Memory B cell (primary cell): ENCODE measurements around the gene MAEA.

ENCODE experiments used
- ATAC-seq: fragments of 150-1000 bp; cut with Tn5 transposase; 2 replicates; pipeline ENCODE4 v1.10.0; 2021; ENCODE audit warnings: low read depth, mild to moderate bottlenecking, moderate library complexity
- DNase-seq, 2 donors: peaks; one replicate each; pipeline ENCODE4 v3.0.0; 2022; ENCODE audit warnings: low spot score in 2 of 2
- H3K27ac Mint-ChIP-seq: one replicate; pipeline ENCODE4 v1.8.0; 2022; ENCODE audit warnings: mild to moderate bottlenecking, moderate library complexity, mixed read lengths
- H3K27me3 Mint-ChIP-seq: one replicate; pipeline ENCODE4 v1.8.0; 2022; ENCODE audit warnings: mixed read lengths
- H3K36me3 Mint-ChIP-seq: one replicate; pipeline ENCODE4 v1.8.0; 2022; ENCODE audit warnings: mild to moderate bottlenecking, mixed read lengths
- H3K4me1 Mint-ChIP-seq: one replicate; pipeline ENCODE4 v1.8.0; 2022; ENCODE audit warnings: mixed read lengths
- H3K4me3 Mint-ChIP-seq: one replicate; pipeline ENCODE4 v1.8.0; 2022; ENCODE audit warnings: mild to moderate bottlenecking, moderate library complexity, mixed read lengths
- H3K9me3 Mint-ChIP-seq: one replicate; pipeline ENCODE4 v1.8.0; 2022; ENCODE audit warnings: mixed read lengths

MAEA gene

DNA sequence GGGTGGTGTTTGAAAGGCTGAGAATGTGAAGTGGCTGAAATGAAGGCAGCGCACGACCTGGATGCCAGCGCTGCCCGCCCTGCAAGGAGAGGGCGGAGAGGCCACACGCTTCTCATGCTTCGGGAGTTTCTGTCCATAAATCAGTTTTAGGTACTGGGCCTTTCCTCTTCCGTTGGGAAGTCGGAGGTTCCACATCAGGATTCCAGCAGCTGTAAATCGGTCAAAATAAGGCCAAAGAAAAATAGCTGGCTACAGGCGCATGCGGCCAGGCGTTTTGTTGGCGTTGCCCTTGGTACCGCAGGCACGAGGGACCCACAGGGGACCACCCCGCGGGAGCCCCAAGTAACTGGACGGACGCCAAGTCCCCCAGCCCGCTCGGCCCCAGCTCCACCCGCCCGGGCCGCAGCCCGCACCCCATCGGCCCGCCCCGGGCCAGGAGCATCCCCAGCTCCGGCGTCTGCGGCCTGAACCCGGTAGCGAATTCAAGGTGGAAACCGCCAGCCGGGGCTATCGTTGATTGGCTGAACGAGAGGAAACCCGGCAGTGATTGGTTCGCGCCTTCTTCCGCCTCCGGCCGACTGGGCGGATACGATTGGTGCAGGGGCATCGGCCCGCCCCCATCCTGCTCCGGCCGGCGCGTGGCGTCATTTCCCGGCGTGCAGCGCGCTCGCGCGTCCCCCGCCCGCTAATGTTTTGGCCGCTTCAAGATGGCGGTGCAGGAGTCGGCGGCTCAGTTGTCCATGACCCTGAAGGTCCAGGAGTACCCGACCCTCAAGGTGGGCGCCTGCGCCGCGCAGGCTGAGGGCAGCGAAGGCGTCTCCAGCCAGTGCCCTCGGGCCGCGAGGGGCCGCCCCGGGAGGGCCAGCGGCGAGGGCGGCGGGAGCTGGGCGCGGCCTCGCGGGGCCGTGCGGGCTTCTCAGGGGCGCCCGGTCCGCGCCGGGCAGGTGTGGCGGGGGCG lies at the start of gene MAEA:
Gene MAEA, plus strand, starts transcription at position 685 of the 958 bp plus-strand sequence. Its CDS starts 23 bp downstream, at position 708.
- H3K27ac Mint-ChIP-seq = peak within 1 kb of the TSS; percentile 90
- peak within 1 kb of the TSS; percentile 89 for H3K4me3 Mint-ChIP-seq
- ATAC-seq = peak; percentile 95
- peaks cover 29% of the 10 kb centered on the region for H3K4me1 Mint-ChIP-seq
- DNase-seq = peak; percentile 92 to 95
- H3K9me3 Mint-ChIP-seq = peaks cover 4% of the 10 kb centered on the region
- H3K36me3 Mint-ChIP-seq = peaks cover 4% of the 10 kb centered on the region
- no peaks in the 10 kb centered on the region for H3K27me3 Mint-ChIP-seq

- no peaks in the 10 kb centered on the region for H3K27me3 Mint-ChIP-seq
- H3K9me3 Mint-ChIP-seq = no peaks in the 10 kb centered on the region
- peaks cover 11% of the 10 kb centered on the region for H3K36me3 Mint-ChIP-seq
- peak overlapping the region; percentile 28 for H3K27ac Mint-ChIP-seq
- H3K4me1 Mint-ChIP-seq = peaks cover 17% of the 10 kb centered on the region
- ATAC-seq (no peak), DNase-seq (no peak)
- H3K4me3 Mint-ChIP-seq = no peak overlapping the region
Observed at GRCh38 chr4:1239950-1240307, 49.8 kb upstream of the MAEA start.

GRCh38 chr4:1240721-1241465 lies 48.8 kb upstream of the MAEA start:
- H3K4me1 Mint-ChIP-seq = peaks cover 26% of the 10 kb centered on the region
- peaks cover 5% of the 10 kb centered on the region for H3K36me3 Mint-ChIP-seq
- H3K27me3 Mint-ChIP-seq = no peaks in the 10 kb centered on the region
- no peak overlapping the region for H3K27ac Mint-ChIP-seq
- ATAC-seq (no peak), DNase-seq (no peak)
- H3K9me3 Mint-ChIP-seq = no peaks in the 10 kb centered on the region
- no peak overlapping the region for H3K4me3 Mint-ChIP-seq

DNA sequence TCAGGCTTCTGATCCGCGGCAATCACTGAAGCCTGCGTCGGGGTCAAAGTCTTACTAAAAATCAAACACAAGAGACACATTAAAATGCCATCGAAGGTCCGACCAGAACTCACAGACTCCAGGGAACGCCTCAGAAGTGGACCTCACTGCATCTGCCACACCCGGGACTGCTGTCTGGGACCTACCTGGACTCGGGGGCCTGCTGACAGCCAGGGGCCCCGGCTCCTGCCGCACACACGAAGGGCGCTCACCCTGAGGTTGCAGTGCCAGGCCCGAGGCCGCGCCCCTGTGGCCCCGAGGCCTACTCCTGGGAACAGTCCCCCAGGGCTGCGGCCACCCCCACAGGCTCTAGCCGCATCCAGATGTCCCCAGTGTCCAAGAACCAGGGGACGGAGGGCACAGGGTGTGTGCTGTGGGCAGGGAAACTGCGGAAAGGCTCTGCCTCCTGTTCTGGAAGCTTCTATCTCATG lies 48.2 kb upstream of the MAEA start:
- Mint-ChIP-seq H3K36me3 (peaks cover 5% of the 10 kb centered on the region), H3K4me3 (no peak overlapping the region), H3K27ac (no peak overlapping the region)

GRCh38 chr4:1241936-1242505 lies 47.7 kb upstream of the MAEA start:
- Mint-ChIP-seq H3K4me3 (no peak overlapping the region), H3K27ac (no peak overlapping the region), H3K27me3 (no peaks in the 10 kb centered on the region), H3K4me1 (peaks cover 35% of the 10 kb centered on the region), H3K36me3 (peaks cover 5% of the 10 kb centered on the region), H3K9me3 (no peaks in the 10 kb centered on the region)
- DNase-seq (no peak), ATAC-seq (no peak)

More for the DNA sequence above, 48.2 kb upstream of the MAEA start:
- Mint-ChIP-seq H3K9me3 (no peaks in the 10 kb centered on the region), H3K4me1 (peaks cover 32% of the 10 kb centered on the region), H3K27me3 (no peaks in the 10 kb centered on the region)
- ATAC-seq = no peak
- DNase-seq = no peak

GRCh38 chr4:1242506-1243450 lies 46.9 kb upstream of the MAEA start:
- Mint-ChIP-seq H3K4me3 (no peak overlapping the region), H3K9me3 (no peaks in the 10 kb centered on the region), H3K4me1 (peaks cover 38% of the 10 kb centered on the region), H3K27ac (peak overlapping the region; percentile 25), H3K36me3 (peaks cover 5% of the 10 kb centered on the region), H3K27me3 (no peaks in the 10 kb centered on the region)
- no peak for ATAC-seq
- no peak for DNase-seq

DNA sequence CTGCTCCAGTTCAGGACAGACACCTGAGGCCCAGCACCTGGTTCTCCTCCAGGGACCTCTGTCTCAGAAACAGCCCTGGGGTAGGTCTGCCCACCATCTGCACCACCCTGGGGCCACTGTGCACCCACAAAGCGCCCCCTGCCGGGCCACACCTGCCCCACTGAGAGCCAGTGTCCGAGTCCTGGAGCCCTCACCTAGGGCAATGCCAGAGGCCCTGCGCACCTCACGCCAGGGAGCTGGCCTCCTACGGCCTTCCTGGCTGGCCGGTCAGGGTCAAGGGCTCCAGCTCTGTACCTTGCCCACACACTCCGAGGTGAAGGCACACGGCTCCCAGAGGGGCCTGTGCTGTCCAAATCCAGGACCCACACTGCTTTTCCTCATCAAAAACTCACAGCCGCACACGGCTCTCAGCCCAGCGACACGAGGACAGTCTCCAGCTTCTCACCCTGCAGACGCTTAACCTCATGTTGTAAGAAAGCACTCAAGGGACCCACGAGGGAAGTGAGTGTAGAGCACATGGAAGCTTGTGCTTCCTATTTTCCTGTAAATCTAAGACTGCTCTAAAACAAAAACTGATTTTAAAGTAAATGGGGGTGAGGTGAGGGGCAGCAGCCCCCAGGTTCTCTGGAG lies 46.1 kb upstream of the MAEA start:
- H3K4me1 Mint-ChIP-seq = peaks cover 38% of the 10 kb centered on the region
- no peaks in the 10 kb centered on the region for H3K9me3 Mint-ChIP-seq
- no peak for ATAC-seq
- peak overlapping the region; percentile 25 for H3K27ac Mint-ChIP-seq
- H3K4me3 Mint-ChIP-seq = no peak overlapping the region
- H3K36me3 Mint-ChIP-seq = peaks cover 4% of the 10 kb centered on the region
- no peaks in the 10 kb centered on the region for H3K27me3 Mint-ChIP-seq
- no peak for DNase-seq

- H3K27me3 Mint-ChIP-seq = no peaks in the 10 kb centered on the region
Observed at GRCh38 chr4:1244081-1244977, 45.4 kb upstream of the MAEA start.

DNA sequence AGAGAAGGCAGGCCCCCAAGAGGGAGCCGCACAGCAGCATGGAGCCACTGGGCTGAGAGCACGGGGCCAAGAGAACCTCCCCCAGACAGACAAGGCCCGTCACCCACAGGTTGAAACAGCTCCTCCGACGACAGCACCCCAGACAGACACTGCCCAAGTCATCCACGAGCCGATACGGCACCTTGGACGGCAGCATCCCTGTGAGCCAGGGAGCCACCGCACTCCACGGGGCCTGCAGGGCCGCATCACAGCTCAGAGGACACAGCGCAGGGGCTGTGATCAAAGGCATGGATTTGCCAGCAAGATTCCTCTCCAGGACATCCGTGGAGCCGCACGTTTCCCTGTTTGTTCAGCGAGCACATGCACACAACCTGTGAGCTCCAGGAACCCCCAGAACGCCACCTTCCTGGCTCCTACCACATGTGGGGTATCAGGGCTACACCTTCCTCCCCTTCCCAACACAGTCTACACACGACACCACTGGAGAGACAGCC lies 44.7 kb upstream of the MAEA start:
- ATAC-seq = no peak
- H3K4me3 Mint-ChIP-seq = peak overlapping the region; percentile 69
- DNase-seq = no peak
- no peaks in the 10 kb centered on the region for H3K27me3 Mint-ChIP-seq
- no peaks in the 10 kb centered on the region for H3K36me3 Mint-ChIP-seq
- H3K27ac Mint-ChIP-seq = peak overlapping the region; percentile 75
- H3K9me3 Mint-ChIP-seq = no peaks in the 10 kb centered on the region
- peaks cover 41% of the 10 kb centered on the region for H3K4me1 Mint-ChIP-seq

More at GRCh38 chr4:1244081-1244977, 45.4 kb upstream of the MAEA start:
- Mint-ChIP-seq H3K36me3 (no peaks in the 10 kb centered on the region), H3K4me1 (peaks cover 38% of the 10 kb centered on the region), H3K27ac (peak overlapping the region; percentile 24), H3K9me3 (no peaks in the 10 kb centered on the region), H3K4me3 (peak overlapping the region; percentile 24)
- no peak for DNase-seq
- no peak for ATAC-seq

GRCh38 chr4:1245481-1246051 lies 44.1 kb upstream of the MAEA start:
- Mint-ChIP-seq H3K27me3 (no peaks in the 10 kb centered on the region), H3K27ac (peak overlapping the region; percentile 87), H3K4me1 (peaks cover 46% of the 10 kb centered on the region), H3K36me3 (no peaks in the 10 kb centered on the region), H3K4me3 (peak overlapping the region; percentile 91), H3K9me3 (no peaks in the 10 kb centered on the region)
- ATAC-seq (no peak), DNase-seq (no peak)

GRCh38 chr4:1246111-1246881 lies 43.4 kb upstream of the MAEA start:
- Mint-ChIP-seq H3K9me3 (no peaks in the 10 kb centered on the region), H3K4me1 (peaks cover 51% of the 10 kb centered on the region), H3K36me3 (no peaks in the 10 kb centered on the region), H3K4me3 (peak overlapping the region; percentile 91), H3K27ac (peak overlapping the region; percentile 87), H3K27me3 (no peaks in the 10 kb centered on the region)
- ATAC-seq (no peak), DNase-seq (no peak)
